SW 1271 (cell line): ENCODE measurements around the gene TTLL10.
"Not testable (repeated sequence)": the region's sequence is repeated elsewhere in the genome, so short reads cannot be mapped to it uniquely, and the experiment has no call there.

ENCODE experiments used
- DNase-seq, 2 experiments: peaks; one replicate each; lab custom pipeline; 2025; lab: John Stamatoyannopoulos, UW

The TTLL10 gene

DNA sequence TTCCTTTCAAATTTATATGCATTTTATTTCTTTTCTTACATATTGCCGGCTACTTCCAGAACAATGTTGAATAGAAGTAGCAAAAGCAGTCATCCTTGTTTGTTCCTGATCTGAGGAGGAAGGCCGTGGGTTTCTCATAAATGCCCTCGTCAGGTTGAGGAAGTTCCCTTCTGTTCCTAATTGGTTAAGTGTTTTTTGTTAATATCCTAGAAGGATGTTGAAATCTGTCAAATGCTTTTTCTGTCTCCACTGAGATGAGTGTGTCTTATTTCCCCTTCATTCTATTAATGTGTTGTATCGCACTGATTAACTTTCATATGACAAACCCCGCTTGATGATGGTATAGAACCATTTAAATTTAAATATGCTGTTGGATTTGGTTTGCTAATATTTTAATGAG, 15.4 kb downstream of the TTLL10 start:
- DNase-seq: no peak

GRCh38 chr1:1191734-1192133, 18.1 kb downstream of the TTLL10 start:
- DNase-seq: no peak

DNA sequence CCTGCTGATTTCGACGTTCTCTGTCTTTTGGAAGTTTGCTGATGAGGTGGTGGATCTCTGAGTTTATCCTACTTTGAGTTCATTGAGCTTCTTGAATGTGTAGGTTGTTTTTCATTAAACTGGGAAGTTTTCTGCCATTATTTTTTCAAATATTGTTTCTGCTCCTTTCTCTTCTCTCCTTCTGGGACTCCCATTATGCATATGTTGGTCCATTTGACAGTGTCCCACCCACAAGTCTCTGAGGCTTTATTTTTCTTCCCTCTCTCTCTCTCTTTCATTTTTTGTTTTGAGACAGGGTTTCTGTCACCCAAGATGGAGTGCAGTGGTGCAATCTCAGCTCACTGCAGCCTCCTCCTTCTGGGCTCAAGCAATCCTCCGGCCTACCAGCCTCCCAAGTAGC, 21.0 kb downstream of the TTLL10 start:
- DNase-seq: no peak

DNA sequence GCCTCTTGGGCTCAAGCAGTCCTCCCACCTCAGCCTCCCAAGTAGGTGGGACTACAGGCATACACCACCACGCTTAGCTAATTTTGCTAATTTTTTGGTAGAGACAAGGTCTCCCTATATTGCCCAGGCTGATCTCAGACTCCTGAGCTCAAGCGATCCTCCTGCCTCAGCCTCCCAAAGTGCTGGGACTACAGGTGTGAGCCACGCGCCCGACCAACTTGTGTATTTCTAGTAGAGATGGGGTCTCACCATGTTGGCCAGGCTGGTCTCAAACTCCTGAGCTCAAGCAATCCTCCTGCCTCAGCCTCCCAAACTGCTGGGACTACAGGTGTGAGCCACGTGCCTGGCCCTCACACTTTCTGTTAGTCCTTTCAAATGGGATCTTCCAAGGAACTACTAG, 22.0 kb downstream of the TTLL10 start:
- DNase-seq: not testable (repeated sequence)

DNA sequence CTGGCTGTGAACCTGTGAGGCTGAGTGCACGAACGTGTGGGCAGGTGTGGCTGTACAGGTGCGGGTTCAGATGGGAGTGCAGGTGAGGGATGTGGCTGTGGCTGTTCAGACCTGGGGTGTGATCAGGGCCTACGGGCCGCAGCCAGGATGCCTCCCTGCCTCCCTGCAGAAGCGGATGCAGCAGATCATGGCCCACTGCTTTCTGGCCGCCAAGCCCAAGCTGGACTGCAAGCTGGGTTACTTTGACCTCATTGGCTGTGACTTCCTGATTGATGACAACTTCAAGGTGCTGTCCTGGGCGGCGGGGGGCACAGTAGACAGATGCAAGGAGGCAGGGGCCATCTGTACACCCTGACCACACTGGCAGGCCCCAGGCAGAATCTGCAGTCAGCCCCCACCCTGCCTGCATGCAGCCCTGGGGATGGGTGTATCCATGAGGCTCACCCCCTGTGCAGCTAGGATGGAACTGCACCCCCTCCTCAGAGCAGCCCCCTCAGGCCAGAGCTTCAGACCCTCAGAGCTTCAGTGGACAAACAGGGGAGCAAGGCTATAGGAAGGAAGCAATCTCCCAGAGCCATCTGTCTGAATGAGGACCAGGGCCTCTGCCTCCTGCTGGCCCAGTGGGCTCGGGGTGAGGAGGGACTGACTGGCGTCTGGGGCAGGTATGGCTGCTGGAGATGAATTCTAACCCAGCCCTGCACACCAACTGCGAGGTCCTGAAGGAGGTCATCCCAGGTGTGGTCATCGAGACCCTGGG, 22.9 kb downstream of the TTLL10 start:
- DNase-seq: no peak

DNA sequence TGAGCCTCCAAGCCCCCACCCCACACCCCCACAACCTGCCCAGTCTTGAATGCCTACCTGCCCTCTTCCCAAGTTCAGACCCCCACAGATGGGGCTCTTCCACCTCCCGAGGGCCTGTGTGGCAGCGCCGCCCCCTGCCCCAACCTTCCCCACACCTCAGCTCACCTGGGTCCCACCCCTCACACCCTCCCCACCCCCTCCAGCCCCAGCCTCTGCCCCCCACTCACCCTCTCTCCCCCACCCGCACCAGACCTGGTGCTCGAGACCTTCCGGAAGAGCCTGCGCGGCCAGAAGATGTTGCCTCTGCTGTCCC, 23.5 kb downstream of the TTLL10 start:
- no peak for DNase-seq

DNA sequence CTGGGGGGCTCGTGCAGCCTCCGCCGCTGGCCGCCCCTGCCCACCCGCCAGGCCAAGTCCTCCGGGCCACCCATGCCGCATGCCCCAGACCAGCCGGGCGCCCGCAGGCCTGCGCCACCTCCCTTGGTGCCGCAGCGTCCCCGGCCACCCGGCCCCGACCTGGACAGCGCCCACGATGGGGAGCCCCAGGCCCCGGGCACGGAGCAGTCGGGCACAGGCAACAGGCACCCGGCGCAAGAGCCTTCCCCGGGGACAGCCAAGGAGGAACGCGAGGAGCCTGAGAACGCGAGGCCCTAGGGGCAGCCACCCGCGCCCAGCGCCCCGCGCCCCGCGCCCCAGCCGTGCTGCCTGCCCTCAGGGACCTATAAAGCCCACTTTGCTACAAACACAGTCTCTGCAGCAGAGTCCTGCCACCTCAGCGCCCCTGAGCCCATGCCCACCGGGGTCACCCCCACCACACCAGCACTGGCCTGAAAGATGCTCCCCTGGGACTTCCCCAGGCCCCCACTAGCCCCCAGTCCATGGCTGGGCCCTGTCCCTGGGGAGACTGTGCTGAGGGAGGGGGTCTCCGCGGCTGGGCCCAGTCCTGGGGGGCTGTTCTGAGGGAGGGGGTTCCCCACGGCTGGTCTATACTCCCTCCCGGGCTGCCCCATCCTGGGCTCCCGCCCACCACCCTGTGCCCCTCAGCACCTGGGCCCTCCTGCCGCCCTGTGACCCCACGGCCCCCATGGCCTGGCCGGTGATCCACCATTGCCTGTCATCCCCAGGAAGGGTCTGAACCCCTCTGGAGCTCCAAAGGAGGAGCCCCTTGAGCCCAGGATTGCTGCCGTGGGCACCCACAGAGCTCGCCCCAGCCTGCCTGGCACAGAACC, 24.1 kb downstream of the TTLL10 start:
- no peak for DNase-seq

DNA sequence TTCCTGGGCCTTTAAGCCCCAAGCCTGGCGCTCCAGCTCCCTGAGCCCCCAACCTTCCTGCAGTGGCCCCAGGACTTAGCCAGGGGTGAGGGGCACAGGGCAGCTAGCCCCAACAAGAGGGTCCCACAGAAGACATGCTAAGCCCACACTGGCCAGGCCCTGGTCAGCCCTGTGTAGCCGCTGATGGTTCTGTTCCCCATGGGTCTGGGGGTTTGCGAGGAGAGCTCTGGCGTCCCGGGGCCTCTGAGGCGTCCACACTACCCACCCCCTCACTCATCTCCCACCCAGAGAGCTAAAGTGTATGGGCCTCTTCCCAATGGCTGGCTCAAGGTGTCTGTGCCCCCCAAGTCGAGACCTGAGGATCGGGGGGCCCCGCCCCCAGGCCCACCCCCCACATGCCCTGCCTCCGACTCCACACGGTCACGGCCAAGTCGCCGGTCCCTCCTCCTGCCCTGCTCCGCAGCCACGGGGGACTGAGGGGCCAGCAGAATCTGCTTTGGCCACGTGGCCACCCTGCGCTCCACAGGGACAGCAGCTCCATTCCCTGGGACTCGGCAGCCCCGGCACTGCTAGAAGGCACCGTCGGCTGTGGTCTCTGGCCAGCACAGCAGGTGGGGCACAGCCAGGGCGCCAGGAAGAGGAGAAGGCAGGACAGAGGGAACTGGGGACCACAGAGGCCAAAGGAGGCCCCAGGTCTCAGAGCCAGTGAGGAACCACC, 24.9 kb downstream of the TTLL10 start:
- no peak for DNase-seq

GRCh38 chr1:1199141-1199960, 25.7 kb downstream of the TTLL10 start:
- DNase-seq: no peak

DNA sequence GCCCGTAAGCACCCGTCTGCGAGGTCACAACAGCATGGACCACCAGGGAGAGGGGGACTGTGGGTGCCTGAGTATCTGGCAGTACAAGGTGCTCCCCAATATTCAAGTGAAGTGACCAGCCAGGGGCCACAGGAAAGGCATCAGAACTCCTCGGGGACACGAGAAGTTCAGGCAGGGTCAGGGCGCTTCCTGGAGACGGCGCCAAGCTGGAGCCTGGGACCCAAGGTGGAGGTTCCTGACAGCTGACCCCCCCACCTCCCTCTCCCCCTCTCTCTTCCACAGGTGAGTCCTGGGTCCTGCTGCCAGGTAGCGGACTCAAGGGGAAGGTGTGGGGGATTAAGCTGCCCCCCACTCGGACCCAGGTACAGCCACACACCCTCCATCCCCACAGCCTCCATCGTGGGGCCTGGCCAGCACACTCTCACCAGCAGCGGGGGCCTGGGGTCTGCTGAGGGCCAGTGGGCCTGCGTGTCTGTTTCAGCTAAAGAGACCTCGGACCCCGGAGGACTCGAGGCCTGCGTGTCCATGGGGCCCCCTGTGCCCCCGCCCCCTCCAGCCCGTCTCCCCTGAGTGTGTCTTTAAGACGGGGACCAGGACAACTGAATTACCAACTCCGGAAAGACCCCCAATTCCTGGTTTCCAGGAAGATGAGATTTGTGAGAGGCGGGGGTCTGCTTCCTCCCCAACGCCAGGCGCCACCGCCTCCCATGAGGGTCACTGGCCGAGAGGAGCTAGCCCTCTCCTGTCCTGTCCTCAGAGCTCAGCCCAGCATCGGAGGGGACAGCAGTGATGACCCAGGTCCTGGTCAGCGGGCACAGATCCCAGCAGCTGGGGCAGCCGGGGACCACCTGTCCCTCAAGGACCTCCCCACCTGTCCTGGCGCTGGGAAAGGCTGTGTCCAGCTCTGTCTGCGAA, 26.5 kb downstream of the TTLL10 start:
- no peak for DNase-seq

- no peak for DNase-seq
Observed at GRCh38 chr1:1200876-1201810, 27.5 kb downstream of the TTLL10 start.

GRCh38 chr1:1202831-1203560, 29.3 kb downstream of the TTLL10 start:
- DNase-seq: no peak

GRCh38 chr1:1203561-1204424, 30.1 kb downstream of the TTLL10 start:
- DNase-seq: no peak

DNA sequence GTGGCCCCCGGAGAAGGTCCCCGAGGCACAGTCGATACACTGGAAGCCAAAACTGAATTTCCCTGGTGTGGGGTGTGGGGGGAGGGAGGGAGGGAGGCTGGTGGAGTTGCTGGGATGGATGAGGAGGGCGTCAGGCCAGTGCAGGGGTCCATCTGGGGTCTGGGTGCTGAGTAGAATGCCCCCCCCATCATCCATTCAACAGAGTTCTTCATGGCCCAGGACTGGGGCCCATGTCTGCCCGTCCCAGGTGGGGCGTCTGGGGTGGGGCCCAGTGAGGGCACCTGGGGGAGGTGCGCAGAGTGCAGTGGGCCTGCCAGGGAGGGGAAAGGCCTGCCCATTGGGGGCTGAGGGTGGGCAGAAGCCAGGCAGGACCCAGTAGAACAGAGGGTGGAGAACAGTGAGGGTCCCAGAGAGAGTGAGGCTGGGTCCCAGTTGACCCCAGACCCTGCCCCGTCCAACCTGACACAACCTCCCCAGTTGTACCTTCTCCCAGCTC, 30.8 kb downstream of the TTLL10 start:
- no peak for DNase-seq

GRCh38 chr1:1204998-1205768, 31.5 kb downstream of the TTLL10 start:
- DNase-seq: no peak

GRCh38 chr1:1205769-1206375, 32.2 kb downstream of the TTLL10 start:
- no peak for DNase-seq
